HEK293T (cell line): ENCODE measurements around the gene KLHDC7B.

ENCODE experiments used
- BHLHE40 ChIP-seq: fragments of 450-650 bp; IDR thresholded peaks from 2 replicates; pipeline ENCODE4 v1.6.1; 2016; ENCODE audit warnings: mild to moderate bottlenecking, moderate library complexity, borderline replicate concordance
- FOXA1 ChIP-seq: fragments of 450-650 bp; IDR thresholded peaks from 2 replicates; pipeline ENCODE4 v1.6.1; 2016; ENCODE audit warnings: mild to moderate bottlenecking
- FOXK2 ChIP-seq: fragments of 450-650 bp; IDR thresholded peaks from 2 replicates; pipeline ENCODE4 v1.6.1; 2016; ENCODE audit warnings: mild to moderate bottlenecking
- FOXM1 ChIP-seq: fragments of 450-650 bp; IDR thresholded peaks from 2 replicates; pipeline ENCODE4 v1.6.1; 2017; ENCODE audit warnings: mild to moderate bottlenecking, borderline replicate concordance
- HDGF ChIP-seq: fragments of 450-650 bp; IDR thresholded peaks from 2 replicates; pipeline ENCODE4 v1.6.1; 2017; ENCODE audit warnings: antibody characterized with exemption, borderline replicate concordance
- LEF1 ChIP-seq: fragments of 450-650 bp; IDR thresholded peaks from 2 replicates; pipeline ENCODE4 v1.6.1; 2017; ENCODE audit warnings: mild to moderate bottlenecking, borderline replicate concordance
- NFRKB ChIP-seq: fragments of 450-650 bp; IDR thresholded peaks from 2 replicates; pipeline ENCODE4 v1.6.1; 2016; ENCODE audit warnings: mild to moderate bottlenecking, moderate library complexity
- SUZ12 ChIP-seq: fragments of 450-650 bp; IDR thresholded peaks from 2 replicates; pipeline ENCODE4 v1.6.1; 2016; ENCODE audit warnings: mild to moderate bottlenecking

DNA sequence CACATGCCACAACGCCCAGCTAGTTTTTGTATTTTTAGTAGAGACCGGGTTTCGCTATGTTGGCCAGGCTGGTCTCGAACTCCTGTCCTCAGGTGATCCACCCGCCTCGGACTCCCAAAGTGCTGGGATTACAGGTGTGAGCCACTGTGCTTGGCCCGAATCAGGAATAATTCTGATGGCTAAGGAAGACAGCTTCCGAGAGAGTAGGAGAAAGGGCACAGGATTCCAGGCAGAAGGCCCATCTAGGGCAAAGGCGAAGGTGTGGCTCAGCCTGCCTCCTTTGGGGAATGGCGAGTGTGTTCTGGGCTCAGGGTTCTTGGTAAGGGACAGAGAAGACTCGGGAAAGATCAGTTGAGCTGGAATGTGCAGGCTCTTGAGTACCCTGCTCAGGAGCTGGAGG lies 18.6 kb downstream of the KLHDC7B start:
- TF ChIP-seq FOXA1 (no peak), FOXM1 (no peak), NFRKB (no peak), LEF1 (no peak), FOXK2 (no peak), BHLHE40 (no peak), SUZ12 (no peak), HDGF (no peak)
